DOHH2 (cell line): ENCODE data around the gene IPCEF1.

Experiments
- EZH2phosphoT487 ChIP-seq: fragments of 200-600 bp; sonication (generic); IDR thresholded peaks from 2 replicates; pipeline ENCODE4 v1.6.1; 2017; ENCODE audit warnings: borderline replicate concordance, mild to moderate bottlenecking, antibody characterized with exemption, low read length, moderate library complexity, mixed read lengths
- TF ChIP-seq, protein P1 (sequence below): fragments of 200-600 bp; sonication (generic); IDR thresholded peaks from one replicate; pipeline ENCODE4 v1.5.1; 2014; ENCODE audit warnings: antibody characterized with exemption, mild to moderate bottlenecking, low read depth, low read length; ENCODE audit not compliant: poor library complexity, severe bottlenecking

DNA sequence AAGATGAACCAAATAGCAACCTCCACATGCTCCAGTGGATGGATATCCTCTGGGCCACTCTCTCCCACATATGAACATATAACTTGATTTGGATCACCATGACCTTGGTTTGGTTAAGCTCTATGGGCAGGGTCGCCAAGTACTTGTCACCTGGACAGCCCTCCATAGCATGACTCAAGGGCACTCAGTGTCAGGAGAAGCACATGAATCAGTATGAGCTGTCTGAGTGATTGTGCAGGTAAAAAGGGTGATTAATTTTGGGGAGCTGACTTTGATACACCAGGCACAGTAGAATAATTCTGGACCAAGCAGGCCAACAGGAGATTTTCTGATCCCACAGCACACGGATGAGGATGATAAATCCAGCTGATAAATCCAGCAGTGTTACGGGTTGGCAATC lies 243.2 kb downstream of the IPCEF1 start:
- TF ChIP-seq, protein P1, sequence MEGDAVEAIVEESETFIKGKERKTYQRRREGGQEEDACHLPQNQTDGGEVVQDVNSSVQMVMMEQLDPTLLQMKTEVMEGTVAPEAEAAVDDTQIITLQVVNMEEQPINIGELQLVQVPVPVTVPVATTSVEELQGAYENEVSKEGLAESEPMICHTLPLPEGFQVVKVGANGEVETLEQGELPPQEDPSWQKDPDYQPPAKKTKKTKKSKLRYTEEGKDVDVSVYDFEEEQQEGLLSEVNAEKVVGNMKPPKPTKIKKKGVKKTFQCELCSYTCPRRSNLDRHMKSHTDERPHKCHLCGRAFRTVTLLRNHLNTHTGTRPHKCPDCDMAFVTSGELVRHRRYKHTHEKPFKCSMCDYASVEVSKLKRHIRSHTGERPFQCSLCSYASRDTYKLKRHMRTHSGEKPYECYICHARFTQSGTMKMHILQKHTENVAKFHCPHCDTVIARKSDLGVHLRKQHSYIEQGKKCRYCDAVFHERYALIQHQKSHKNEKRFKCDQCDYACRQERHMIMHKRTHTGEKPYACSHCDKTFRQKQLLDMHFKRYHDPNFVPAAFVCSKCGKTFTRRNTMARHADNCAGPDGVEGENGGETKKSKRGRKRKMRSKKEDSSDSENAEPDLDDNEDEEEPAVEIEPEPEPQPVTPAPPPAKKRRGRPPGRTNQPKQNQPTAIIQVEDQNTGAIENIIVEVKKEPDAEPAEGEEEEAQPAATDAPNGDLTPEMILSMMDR: no peak
- no peak for TF ChIP-seq EZH2phosphoT487
